Activated naive CD4-positive, alpha-beta T cell treated with anti-CD3 and anti-CD28 coated beads, Interleukin-2, amount 50 U/mL, for 24 hours (primary cell): Measurements from ENCODE around the gene BIRC2.
A peak's percentile ranks its signal among the peaks of the same experiment; 100 is the strongest.
"Not testable (repeated sequence)": the region's sequence is repeated elsewhere in the genome, so short reads cannot be mapped to it uniquely, and the experiment has no call there.

Source experiments
- H3K27ac Mint-ChIP-seq: one replicate; pipeline ENCODE4 v1.8.0; 2021; ENCODE audit warnings: mild to moderate bottlenecking, mixed read lengths
- H3K27me3 Mint-ChIP-seq: one replicate; pipeline ENCODE4 v1.8.0; 2021; ENCODE audit warnings: mixed read lengths
- H3K36me3 Mint-ChIP-seq: one replicate; pipeline ENCODE4 v1.8.0; 2021; ENCODE audit warnings: mixed read lengths
- H3K4me1 Mint-ChIP-seq: one replicate; pipeline ENCODE4 v1.8.0; 2021; ENCODE audit warnings: mixed read lengths
- H3K4me3 Mint-ChIP-seq: one replicate; pipeline ENCODE4 v1.8.0; 2021; ENCODE audit warnings: mild to moderate bottlenecking, mixed read lengths
- H3K9me3 Mint-ChIP-seq: one replicate; pipeline ENCODE4 v1.8.0; 2021; ENCODE audit warnings: mixed read lengths

The BIRC2 gene

GRCh38 chr11:102317099-102317767 is 29.8 kb upstream of the BIRC2 start, which contains the start of gene BIRC3:
Gene BIRC3, plus strand, starts transcription at chr11:102317484. Its CDS starts 7,026 bp downstream, at chr11:102324510.
- Mint-ChIP-seq H3K27ac (peak within 1 kb of the TSS; percentile 99), H3K9me3 (no peaks in the 10 kb centered on the region), H3K27me3 (no peaks in the 10 kb centered on the region), H3K4me1 (peaks cover 69% of the 10 kb centered on the region), H3K36me3 (peaks cover 23% of the 10 kb centered on the region), H3K4me3 (peak within 1 kb of the TSS; percentile 97)

- peaks cover 25% of the 10 kb centered on the region for H3K36me3 Mint-ChIP-seq
- H3K27me3 Mint-ChIP-seq = no peaks in the 10 kb centered on the region
- H3K4me1 Mint-ChIP-seq = peaks cover 69% of the 10 kb centered on the region
- H3K4me3 Mint-ChIP-seq = peak overlapping the region; percentile 97
- peak overlapping the region; percentile 99 for H3K27ac Mint-ChIP-seq
- no peaks in the 10 kb centered on the region for H3K9me3 Mint-ChIP-seq
Measured at GRCh38 chr11:102317768-102318103, 29.3 kb upstream of the BIRC2 start.

- Mint-ChIP-seq H3K27ac (peak overlapping the region; percentile 96), H3K4me1 (peaks cover 66% of the 10 kb centered on the region), H3K36me3 (peaks cover 27% of the 10 kb centered on the region), H3K4me3 (peak overlapping the region; percentile 97), H3K9me3 (no peaks in the 10 kb centered on the region), H3K27me3 (no peaks in the 10 kb centered on the region)
Measured at GRCh38 chr11:102318469-102318868, 28.5 kb upstream of the BIRC2 start.

GRCh38 chr11:102319544-102319943 is 27.5 kb upstream of the BIRC2 start:
- Mint-ChIP-seq H3K4me1 (peaks cover 68% of the 10 kb centered on the region), H3K36me3 (peaks cover 25% of the 10 kb centered on the region), H3K4me3 (peak overlapping the region; percentile 97), H3K27ac (peak overlapping the region; percentile 96), H3K27me3 (no peaks in the 10 kb centered on the region), H3K9me3 (no peaks in the 10 kb centered on the region)

- Mint-ChIP-seq H3K4me3 (peak overlapping the region; percentile 97), H3K36me3 (peaks cover 25% of the 10 kb centered on the region), H3K27ac (peak overlapping the region; percentile 96), H3K4me1 (peaks cover 67% of the 10 kb centered on the region), H3K27me3 (no peaks in the 10 kb centered on the region), H3K9me3 (no peaks in the 10 kb centered on the region)
Measured at GRCh38 chr11:102320188-102320587, 26.8 kb upstream of the BIRC2 start.

GRCh38 chr11:102320679-102321078 is 26.3 kb upstream of the BIRC2 start:
- Mint-ChIP-seq H3K27me3 (no peaks in the 10 kb centered on the region), H3K27ac (peak overlapping the region; percentile 96), H3K36me3 (peaks cover 25% of the 10 kb centered on the region), H3K9me3 (no peaks in the 10 kb centered on the region), H3K4me1 (peaks cover 62% of the 10 kb centered on the region), H3K4me3 (peak overlapping the region; percentile 97)

- H3K4me1 Mint-ChIP-seq = peaks cover 62% of the 10 kb centered on the region
- peaks cover 24% of the 10 kb centered on the region for H3K36me3 Mint-ChIP-seq
- peak overlapping the region; percentile 84 for H3K4me3 Mint-ChIP-seq
- H3K9me3 Mint-ChIP-seq = no peaks in the 10 kb centered on the region
- no peaks in the 10 kb centered on the region for H3K27me3 Mint-ChIP-seq
- H3K27ac Mint-ChIP-seq = peak overlapping the region; percentile 96
Measured at GRCh38 chr11:102322560-102322959, 24.5 kb upstream of the BIRC2 start.

- peak overlapping the region; percentile 81 for H3K27ac Mint-ChIP-seq
- H3K27me3 Mint-ChIP-seq = no peaks in the 10 kb centered on the region
- peaks cover 60% of the 10 kb centered on the region for H3K4me1 Mint-ChIP-seq
- peak overlapping the region; percentile 33 for H3K4me3 Mint-ChIP-seq
- H3K9me3 Mint-ChIP-seq = no peaks in the 10 kb centered on the region
- peaks cover 20% of the 10 kb centered on the region for H3K36me3 Mint-ChIP-seq
Measured at GRCh38 chr11:102323542-102324251, 23.3 kb upstream of the BIRC2 start.

GRCh38 chr11:102325088-102325487 is 21.9 kb upstream of the BIRC2 start:
- H3K4me1 Mint-ChIP-seq = peaks cover 55% of the 10 kb centered on the region
- peaks cover 20% of the 10 kb centered on the region for H3K36me3 Mint-ChIP-seq
- no peaks in the 10 kb centered on the region for H3K27me3 Mint-ChIP-seq
- no peak overlapping the region for H3K4me3 Mint-ChIP-seq
- H3K9me3 Mint-ChIP-seq = no peaks in the 10 kb centered on the region
- H3K27ac Mint-ChIP-seq = no peak overlapping the region

GRCh38 chr11:102328748-102329147 is 18.3 kb upstream of the BIRC2 start:
- H3K4me3 Mint-ChIP-seq = no peak overlapping the region
- no peaks in the 10 kb centered on the region for H3K9me3 Mint-ChIP-seq
- no peak overlapping the region for H3K27ac Mint-ChIP-seq
- H3K27me3 Mint-ChIP-seq = no peaks in the 10 kb centered on the region
- H3K4me1 Mint-ChIP-seq = peaks cover 42% of the 10 kb centered on the region
- H3K36me3 Mint-ChIP-seq = peaks cover 18% of the 10 kb centered on the region

GRCh38 chr11:102330231-102330630 is 16.8 kb upstream of the BIRC2 start:
- H3K4me3 Mint-ChIP-seq = no peak overlapping the region
- H3K27ac Mint-ChIP-seq = peak overlapping the region; percentile 85
- H3K9me3 Mint-ChIP-seq = no peaks in the 10 kb centered on the region
- H3K36me3 Mint-ChIP-seq = peaks cover 21% of the 10 kb centered on the region
- H3K27me3 Mint-ChIP-seq = no peaks in the 10 kb centered on the region
- H3K4me1 Mint-ChIP-seq = peaks cover 34% of the 10 kb centered on the region

- Mint-ChIP-seq H3K9me3 (no peaks in the 10 kb centered on the region), H3K4me1 (peaks cover 29% of the 10 kb centered on the region), H3K4me3 (no peak overlapping the region), H3K27me3 (no peaks in the 10 kb centered on the region), H3K36me3 (peaks cover 21% of the 10 kb centered on the region), H3K27ac (peak overlapping the region; percentile 59)
Measured at GRCh38 chr11:102331341-102331740, 15.7 kb upstream of the BIRC2 start.

- H3K9me3 Mint-ChIP-seq = no peaks in the 10 kb centered on the region
- H3K27ac Mint-ChIP-seq = peak overlapping the region; percentile 25
- peaks cover 24% of the 10 kb centered on the region for H3K4me1 Mint-ChIP-seq
- H3K27me3 Mint-ChIP-seq = no peaks in the 10 kb centered on the region
- peaks cover 22% of the 10 kb centered on the region for H3K36me3 Mint-ChIP-seq
- no peak overlapping the region for H3K4me3 Mint-ChIP-seq
Measured at GRCh38 chr11:102332611-102332994, 14.4 kb upstream of the BIRC2 start.

GRCh38 chr11:102338479-102339010 is 8.5 kb upstream of the BIRC2 start:
- H3K4me3 Mint-ChIP-seq = no peak overlapping the region
- peaks cover 18% of the 10 kb centered on the region for H3K4me1 Mint-ChIP-seq
- H3K36me3 Mint-ChIP-seq = peaks cover 10% of the 10 kb centered on the region
- no peaks in the 10 kb centered on the region for H3K27me3 Mint-ChIP-seq
- no peaks in the 10 kb centered on the region for H3K9me3 Mint-ChIP-seq
- peak overlapping the region; percentile 85 for H3K27ac Mint-ChIP-seq

GRCh38 chr11:102341311-102341710 is 5.7 kb upstream of the BIRC2 start:
- not testable (repeated sequence) for H3K27ac Mint-ChIP-seq, H3K36me3 Mint-ChIP-seq, H3K9me3 Mint-ChIP-seq, H3K27me3 Mint-ChIP-seq, H3K4me3 Mint-ChIP-seq
- peaks cover 30% of the 10 kb centered on the region for H3K4me1 Mint-ChIP-seq

- H3K27ac Mint-ChIP-seq = peak overlapping the region; percentile 24
- H3K9me3 Mint-ChIP-seq = no peaks in the 10 kb centered on the region
- no peaks in the 10 kb centered on the region for H3K27me3 Mint-ChIP-seq
- H3K4me1 Mint-ChIP-seq = peaks cover 33% of the 10 kb centered on the region
- peaks cover 6% of the 10 kb centered on the region for H3K36me3 Mint-ChIP-seq
- H3K4me3 Mint-ChIP-seq = no peak overlapping the region
Measured at GRCh38 chr11:102341844-102342318, 5.1 kb upstream of the BIRC2 start.
